H1 (cell line): ENCODE measurements around the gene MYBPC2. TPM values are rescaled to one million over a fixed set of nuclear protein-coding genes. Genes with fewer than 3 reads are reported as not detected.

Experiments used
- CTCF ChIA-PET: fragments of 300-600 bp; sonication (Branson Sonifier 250); formaldehyde crosslinking; loops from one replicate; lab custom pipeline; 2021; ENCODE audit not compliant: partially characterized antibody; lab: Charles Lee
- POLR2A ChIA-PET: fragments of 300-600 bp; sonication (Branson Sonifier 250); formaldehyde crosslinking; loops from one replicate; lab custom pipeline; 2021; ENCODE audit warnings: inconsistent platforms; ENCODE audit not compliant: partially characterized antibody; lab: Charles Lee
- DNase-seq, 2 experiments: peaks; one replicate each; pipeline versions ENCODE4 v3.0.0 to v3.0.0-alpha.2; 2010 to 2022; ENCODE audit warnings: low spot score in 2 of 2, low read depth in 1 of 2, mixed read lengths in 1 of 2
- FAIRE-seq: peaks from 2 replicates; lab custom pipeline; 2011; peaks lifted over from hg19 to GRCh38; lab: Jason Lieb, UNC
- H2AFZ ChIP-seq: 2 replicates; pipeline ENCODE4 v1.8.1; 2012; ENCODE audit warnings: low read length, inconsistent platforms
- H2AK5ac ChIP-seq: 2 replicates; pipeline ENCODE4 v1.6.1; 2013; ENCODE audit warnings: low read depth, low read length
- H2BK120ac ChIP-seq: replicated peaks from 2 replicates; pipeline ENCODE3; 2013; ENCODE audit warnings: low read depth, low read length, inconsistent platforms
- H2BK12ac ChIP-seq: 2 replicates; pipeline ENCODE4 v1.6.1; 2013; ENCODE audit warnings: low read depth, low read length
- H2BK15ac ChIP-seq: 2 replicates; pipeline ENCODE4 v1.6.1; 2013; ENCODE audit warnings: low read length
- H2BK20ac ChIP-seq: 2 replicates; pipeline ENCODE4 v1.6.1; 2013; ENCODE audit warnings: low read length
- H2BK5ac ChIP-seq: 2 replicates; pipeline ENCODE4 v1.6.1; 2013; ENCODE audit warnings: low read depth, low read length
- H3K14ac ChIP-seq: 2 replicates; pipeline ENCODE4 v1.6.1; 2013; ENCODE audit warnings: inconsistent platforms; ENCODE audit not compliant: insufficient read length
- H3K18ac ChIP-seq: 2 replicates; pipeline ENCODE4 v1.6.1; 2013; ENCODE audit warnings: low read length; ENCODE audit errors: extremely low read depth
- H3K23ac ChIP-seq: 2 replicates; pipeline ENCODE4 v1.6.1; 2013; ENCODE audit warnings: inconsistent platforms; ENCODE audit not compliant: insufficient read length
- H3K23me2 ChIP-seq: 2 replicates; pipeline ENCODE4 v1.6.1; 2013; ENCODE audit warnings: low read depth, low read length
- H3K27ac ChIP-seq: 2 replicates; pipeline ENCODE4 v1.6.1; 2011; ENCODE audit warnings: low read depth, low read length, inconsistent platforms
- H3K27me3 ChIP-seq, 4 experiments: replicated peaks in 1 of 4; 1 replicate in 1 of 4; 2 replicates in 3 of 4; pipeline versions ENCODE4 v1.6.1 to v1.8.1; 2011 to 2013; ENCODE audit warnings: low read length in 3 of 4, mild to moderate bottlenecking in 3 of 4, inconsistent platforms in 2 of 4, mixed read lengths in 2 of 4, moderate library complexity in 1 of 4; ENCODE audit not compliant: control insufficient read depth in 3 of 4, insufficient read depth in 3 of 4; ENCODE audit errors: extremely low read depth in 1 of 4
- H3K36me3 ChIP-seq, 4 experiments: 2 replicates each; pipeline versions ENCODE4 v1.6.1 to v1.8.1; 2011 to 2013; ENCODE audit warnings: mild to moderate bottlenecking in 4 of 4, low read length in 3 of 4, moderate library complexity in 2 of 4, control low read depth in 1 of 4, inconsistent platforms in 1 of 4; ENCODE audit not compliant: insufficient read depth in 4 of 4, control insufficient read depth in 2 of 4
- H3K4ac ChIP-seq: replicated peaks from 2 replicates; pipeline ENCODE3; 2013; ENCODE audit warnings: low read length, low read depth, mixed read lengths, inconsistent platforms; ENCODE audit not compliant: insufficient read length
- H3K4me1 ChIP-seq, 4 experiments: replicated peaks in 1 of 4; 1 replicate in 1 of 4; 2 replicates in 3 of 4; pipeline versions ENCODE4 v1.6.1 to v1.8.1; 2011 to 2013; ENCODE audit warnings: low read length in 3 of 4, inconsistent platforms in 2 of 4, mixed read lengths in 1 of 4; ENCODE audit not compliant: insufficient read depth in 4 of 4, control insufficient read depth in 3 of 4
- H3K4me2 ChIP-seq, 2 experiments: 2 replicates each; pipeline versions ENCODE4 v1.6.1 to v1.8.1; 2011 to 2013; ENCODE audit warnings: low read depth in 2 of 2, low read length in 2 of 2, control low read depth in 1 of 2, inconsistent platforms in 1 of 2, mild to moderate bottlenecking in 1 of 2; ENCODE audit not compliant: insufficient read depth in 1 of 2
- H3K4me3 ChIP-seq, 4 experiments: fragments of 200-600, 300-600 bp in 1 of 4; sonication (generic), shearing (Covaris generic), sonication (Bioruptor Twin) in 1 of 4; 2 replicates each; pipeline versions ENCODE4 v1.5.1 to v1.8.1; 2011 to 2016; ENCODE audit warnings: low read length in 4 of 4, low read depth in 3 of 4, control low read depth in 2 of 4, inconsistent platforms in 2 of 4, mild to moderate bottlenecking in 2 of 4, mixed read lengths in 1 of 4, moderate library complexity in 1 of 4; ENCODE audit not compliant: insufficient read depth in 2 of 4; ENCODE audit errors: extremely low read depth in 1 of 4
- H3K56ac ChIP-seq: replicated peaks from 2 replicates; pipeline ENCODE3; 2013; ENCODE audit warnings: low read depth, mild to moderate bottlenecking, mixed read lengths, low read length, inconsistent platforms; ENCODE audit not compliant: insufficient read length
- H3K79me1 ChIP-seq: 2 replicates; pipeline ENCODE4 v1.6.1; 2013; ENCODE audit warnings: low read depth, low read length, control low read depth
- H3K79me2 ChIP-seq, 2 experiments: 2 replicates each; pipeline versions ENCODE4 v1.6.1 to v1.8.1; 2012 to 2013; ENCODE audit warnings: low read length in 2 of 2, mild to moderate bottlenecking in 2 of 2, inconsistent platforms in 1 of 2; ENCODE audit not compliant: insufficient read depth in 2 of 2, control insufficient read depth in 1 of 2
- H3K9ac ChIP-seq, 4 experiments: replicated peaks in 1 of 4; 1 replicate in 1 of 4; 2 replicates in 3 of 4; pipeline versions ENCODE4 v1.6.1 to v1.8.1; 2011 to 2013; ENCODE audit warnings: low read depth in 3 of 4, low read length in 3 of 4, control low read depth in 2 of 4, mild to moderate bottlenecking in 2 of 4, moderate library complexity in 2 of 4, inconsistent platforms in 1 of 4; ENCODE audit errors: extremely low read depth in 1 of 4
- H3K9me3 ChIP-seq, 2 experiments: 2 replicates each; pipeline versions ENCODE4 v1.6.1 to v1.8.1; 2012 to 2013; ENCODE audit warnings: mild to moderate bottlenecking in 2 of 2, moderate library complexity in 2 of 2, control low read depth in 1 of 2, inconsistent platforms in 1 of 2, low read depth in 1 of 2, low read length in 1 of 2, mixed read lengths in 1 of 2; ENCODE audit not compliant: insufficient read depth in 2 of 2
- H4K20me1 ChIP-seq, 2 experiments: replicated peaks in 1 of 2; 2 replicates each; pipeline versions ENCODE3 to v1.8.1; 2011 to 2013; ENCODE audit warnings: inconsistent platforms in 2 of 2, low read length in 2 of 2, mild to moderate bottlenecking in 1 of 2; ENCODE audit not compliant: insufficient read depth in 2 of 2, control insufficient read depth in 1 of 2
- H4K5ac ChIP-seq: 2 replicates; pipeline ENCODE4 v1.6.1; 2013; ENCODE audit warnings: low read length, low read depth, mixed read lengths, inconsistent platforms; ENCODE audit not compliant: insufficient read length
- H4K8ac ChIP-seq: 2 replicates; pipeline ENCODE4 v1.8.0; 2013; ENCODE audit warnings: mild to moderate bottlenecking, moderate library complexity, low read length, inconsistent platforms; ENCODE audit not compliant: insufficient read depth; ENCODE audit errors: extremely low read depth
- H4K91ac ChIP-seq: replicated peaks from 2 replicates; pipeline ENCODE3; 2013; ENCODE audit warnings: low read length, mixed read lengths, inconsistent platforms; ENCODE audit not compliant: insufficient read length
- BCL11A ChIP-seq, 2 experiments: IDR thresholded peaks; one replicate each; pipeline ENCODE4 v1.6.1; 2011; ENCODE audit warnings: low read depth in 2 of 2, low read length in 2 of 2, mild to moderate bottlenecking in 2 of 2
- CBX5 ChIP-seq: fragments of 300-800, 300-1000 bp; sonication (generic); IDR thresholded peaks from 2 replicates; pipeline ENCODE4 v1.7.1; 2016; ENCODE audit warnings: antibody characterized with exemption, low read length, low read depth
- GTF2F1 ChIP-seq: IDR thresholded peaks from 2 replicates; pipeline ENCODE4 v1.6.1; 2012; ENCODE audit warnings: low read depth, low read length, improper control_type of control experiment, borderline replicate concordance
- JUN ChIP-seq: IDR thresholded peaks from 2 replicates; pipeline ENCODE4 v1.6.1; 2011; ENCODE audit warnings: low read depth, mild to moderate bottlenecking, improper control_type of control experiment, low read length
- KDM1A ChIP-seq: fragments of 200-600, 300-600 bp; sonication (generic); IDR thresholded peaks from 2 replicates; pipeline ENCODE4 v1.7.1; 2016; ENCODE audit warnings: mild to moderate bottlenecking, low read length, borderline replicate concordance
- MAFK ChIP-seq: IDR thresholded peaks from 2 replicates; pipeline ENCODE4 v1.6.1; 2012; ENCODE audit warnings: low read depth, mild to moderate bottlenecking, improper control_type of control experiment, low read length
- POLR2A ChIP-seq, 2 experiments: IDR thresholded peaks; 1 replicate in 1 of 2; 2 replicates in 1 of 2; pipeline ENCODE4 v1.6.1; 2011; ENCODE audit warnings: low read depth in 2 of 2, low read length in 2 of 2, mild to moderate bottlenecking in 2 of 2; ENCODE audit errors: control extremely low read depth in 1 of 2
- RAD21 ChIP-seq, 2 experiments: IDR thresholded peaks in 1 of 2; conservative IDR thresholded peaks in 1 of 2; 2 replicates each; pipeline ENCODE4 v1.6.1; 2011; ENCODE audit warnings: low read depth in 2 of 2, low read length in 2 of 2, improper control_type of control experiment in 1 of 2, inconsistent platforms in 1 of 2, mild to moderate bottlenecking in 1 of 2, moderate library complexity in 1 of 2
- SAP30 ChIP-seq: fragments of 300-600 bp; sonication (generic); IDR thresholded peaks from 2 replicates; pipeline ENCODE4 v1.7.1; 2012; ENCODE audit warnings: low read length, moderate library complexity, mild to moderate bottlenecking, inconsistent platforms; ENCODE audit not compliant: insufficient read depth, insufficient replicate concordance
- TAF1 ChIP-seq: IDR thresholded peaks from 2 replicates; pipeline ENCODE4 v1.6.1; 2011; ENCODE audit warnings: mild to moderate bottlenecking, low read depth, low read length
- WGBS, 2 experiments: shearing (Covaris generic) in 1 of 2; methylation state at CpG; one replicate each; pipeline versions ENCODE4 v1.1.6 to v1.1.7; 2013 to 2015; ENCODE audit warnings: low lambda C conversion rate in 2 of 2, mixed read lengths in 2 of 2, inconsistent platforms in 1 of 2, low coverage in 1 of 2, missing lambda C conversion rate in 1 of 2; ENCODE audit not compliant: insufficient replicate concordance in 2 of 2, insufficient coverage in 1 of 2, insufficient read length in 1 of 2; ENCODE audit errors: extremely low coverage in 1 of 2, missing lambda C conversion rate in 1 of 2; 5-methylcytosine and 5-hydroxymethylcytosine counted together
- polyA plus RNA-seq, 7 experiments: library from polyadenylated mRNA; depleted of rRNA in 3 of 7; stranded (reverse) in 5 of 7; unstranded in 2 of 7; fragments of >200 nt in 5 of 7; fragments of 200-250 nt in 2 of 7; gene quantifications; 1 replicate in 5 of 7; 2 replicates in 1 of 7; 4 replicates in 1 of 7; pipeline versions ENCODE4 v1.2.1 to v1.2.3, GENCODE V29; 2011 to 2013; ENCODE audit warnings: missing spikeins in 2 of 7, mixed read lengths in 2 of 7
- total RNA-seq: library from RNA; stranded (reverse); fragmentation: NEBNext Ultra II Directional; extraction: Animal tissue kit (Norgen Biotek cat#: 25700); gene quantifications from 2 replicates; pipeline ENCODE4 v1.2.1, GENCODE V29; 2021
- TF ChIP-seq, protein P1 (sequence below): IDR thresholded peaks from 2 replicates; pipeline ENCODE4 v1.6.1; 2012; ENCODE audit warnings: inconsistent platforms

MYBPC2 gene
- total and polyA plus RNA-seq, 2 of the 8 experiments (the other 6 are each of a cell fraction or from before 2014, with no cell fraction given) = 1.8 to 3.1 TPM

GRCh38 chr19:50505856-50506611 lies 73.3 kb downstream of the MYBPC2 start:
- Histone ChIP-seq H3K56ac (no peak overlapping the region), H3K14ac (no peak overlapping the region), H3K9me3 (no peaks in the 10 kb centered on the region), H3K9ac (no peak overlapping the region), H3K36me3 (no peaks in the 10 kb centered on the region), H3K27ac (no peak overlapping the region), H2BK20ac (no peak overlapping the region), H2BK120ac (no peak overlapping the region), H3K18ac (no peak overlapping the region), H2BK5ac (no peak overlapping the region), H2BK15ac (no peak overlapping the region), H2AFZ (no peak overlapping the region), H3K27me3 (peaks cover 0 to 18% (median 12%) of the 10 kb centered on the region in 4 experiments; a peak in 6 of 7 replicates), H3K23ac (no peak overlapping the region), H4K5ac (no peak overlapping the region), H3K79me2 (no peaks in the 10 kb centered on the region), H2AK5ac (no peak overlapping the region), H4K91ac (no peak overlapping the region), H3K4ac (no peak overlapping the region), H3K4me1 (peaks cover 0 to 3% (median 3%) of the 10 kb centered on the region in 4 experiments; a peak in 4 of 7 replicates), H4K8ac (no peak overlapping the region; the same call in 1 of the 2 replicates), H3K4me3 (no peak overlapping the region), H3K79me1 (no peaks in the 10 kb centered on the region; the same call in 1 of the 2 replicates), H3K23me2 (no peaks in the 10 kb centered on the region; the same call in 1 of the 2 replicates), H2BK12ac (no peak overlapping the region), H3K4me2 (no peak overlapping the region), H4K20me1 (peaks cover 0 to 1% of the 10 kb centered on the region in 2 experiments)
- CTCF ChIA-PET = interaction anchor here (1.4 kb wide), 1 partner anchor 9 kb away, joined by 3 read pairs; no protein-coding TSS in a partner anchor
- DNase-seq (no peak), FAIRE-seq (no peak)
- POLR2A ChIA-PET = no interaction called here
- 92% methylated on average over 21 of the region's 30 CpGs; no CpG with 5 or more reads in 1 of the 2 experiments for WGBS, 2 experiments
- TF ChIP-seq KDM1A = no peak
- no peak for TF ChIP-seq CBX5
- TF ChIP-seq SAP30 = no peak
- TF ChIP-seq JUN = no peak
- TF ChIP-seq BCL11A (IDR thresholded peaks at IDR 0.05; ENCODE audit: low read depth in 2 of 2, low read length in 2 of 2) = no peak
- no peak for TF ChIP-seq TAF1
- no peak for TF ChIP-seq MAFK
- no peak for TF ChIP-seq GTF2F1
- TF ChIP-seq, protein P1, sequence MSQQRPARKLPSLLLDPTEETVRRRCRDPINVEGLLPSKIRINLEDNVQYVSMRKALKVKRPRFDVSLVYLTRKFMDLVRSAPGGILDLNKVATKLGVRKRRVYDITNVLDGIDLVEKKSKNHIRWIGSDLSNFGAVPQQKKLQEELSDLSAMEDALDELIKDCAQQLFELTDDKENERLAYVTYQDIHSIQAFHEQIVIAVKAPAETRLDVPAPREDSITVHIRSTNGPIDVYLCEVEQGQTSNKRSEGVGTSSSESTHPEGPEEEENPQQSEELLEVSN = no peak
- TF ChIP-seq POLR2A (IDR thresholded peaks at IDR 0.05; ENCODE audit: control extremely low read depth in 1 of 2, low read depth in 2 of 2, low read length in 2 of 2) = no peak
- no peak for TF ChIP-seq RAD21 (IDR thresholded peaks at IDR 0.05 in 1 of 2, conservative IDR thresholded peaks at IDR 0.05 in 1 of 2; ENCODE audit: low read depth in 2 of 2, low read length in 2 of 2)
